Peyer's patch (tissue), 4 donors: Measurements from ENCODE around the gene PHKG1. TPM values are rescaled to one million over a fixed set of nuclear protein-coding genes. Genes with fewer than 3 reads are reported as not detected.
"Not testable (repeated sequence)": the region's sequence is repeated elsewhere in the genome, so short reads cannot be mapped to it uniquely, and the experiment has no call there.

ENCODE experiments used
- DNase-seq, 3 donors: peaks; one replicate each; pipeline ENCODE4 v3.0.0-alpha.2; 2017 to 2019
- H3K27ac ChIP-seq, 4 donors: fragments of 200-600 bp; sonication (generic); one replicate each; pipeline ENCODE4 v1.5.1; 2016 to 2019
- H3K27me3 ChIP-seq, 2 donors: fragments of 200-600 bp; sonication (generic); one replicate each; pipeline ENCODE4 v1.5.1; 2019
- H3K36me3 ChIP-seq, 3 donors: fragments of 200-600 bp; sonication (generic); one replicate each; pipeline ENCODE4 v1.5.1; 2016 to 2019
- H3K4me1 ChIP-seq, 4 donors: fragments of 200-600 bp; sonication (generic); one replicate each; pipeline ENCODE4 v1.5.1; 2016 to 2019
- H3K4me3 ChIP-seq, 4 donors: fragments of 200-600 bp; sonication (generic); 1 replicate in 3 of 4; 2 replicates in 1 of 4; pipeline ENCODE4 v1.5.1; 2016 to 2019; ENCODE audit warnings: mild to moderate bottlenecking in 1 of 4
- H3K9me3 ChIP-seq, 4 donors: fragments of 200-600 bp; sonication (generic); one replicate each; pipeline ENCODE4 v1.5.1; 2016 to 2019; ENCODE audit warnings: mild to moderate bottlenecking in 1 of 4
- POLR2A ChIP-seq, 2 donors: fragments of 450-650 bp; IDR thresholded peaks; one replicate each; pipeline ENCODE4 v1.5.1; 2017; ENCODE audit warnings: antibody characterized with exemption in 2 of 2, mild to moderate bottlenecking in 2 of 2, moderate library complexity in 2 of 2
- total RNA-seq, 4 donors: library from RNA; depleted of rRNA; stranded (reverse); fragments of >200 nt; gene quantifications; one replicate each; pipeline ENCODE4 v1.1.0, GENCODE V29; 2016
- TF ChIP-seq, protein P1 (sequence below), 6 experiments: fragments of 450-650 bp in 4 of 6; fragments of 200-600 bp in 2 of 6; sonication (generic) in 1 of 6; IDR thresholded peaks; one replicate each; pipeline ENCODE4 v1.5.1; 2017 to 2019; ENCODE audit warnings: antibody characterized with exemption in 6 of 6, mild to moderate bottlenecking in 3 of 6, moderate library complexity in 1 of 6

PHKG1 gene
- total RNA-seq, 4 donors from 2014 or later, result 1.1 to 8.3 (median 4.0) TPM

GRCh38 chr7:56053993-56054392 is 38.8 kb downstream of the PHKG1 start:
- no peaks in the 10 kb centered on the region for H3K27me3 ChIP-seq
- no peak for TF ChIP-seq POLR2A (IDR thresholded peaks at IDR 0.05)
- DNase-seq, result no peak
- H3K9me3 ChIP-seq, result no peaks in the 10 kb centered on the region
- peaks cover 0 to 58% (median 0%) of the 10 kb centered on the region in 3 donors for H3K36me3 ChIP-seq
- H3K4me1 ChIP-seq, result peaks cover 0 to 29% (median 3%) of the 10 kb centered on the region in 4 donors
- no peak overlapping the region for H3K27ac ChIP-seq
- no peak overlapping the region for H3K4me3 ChIP-seq

DNA sequence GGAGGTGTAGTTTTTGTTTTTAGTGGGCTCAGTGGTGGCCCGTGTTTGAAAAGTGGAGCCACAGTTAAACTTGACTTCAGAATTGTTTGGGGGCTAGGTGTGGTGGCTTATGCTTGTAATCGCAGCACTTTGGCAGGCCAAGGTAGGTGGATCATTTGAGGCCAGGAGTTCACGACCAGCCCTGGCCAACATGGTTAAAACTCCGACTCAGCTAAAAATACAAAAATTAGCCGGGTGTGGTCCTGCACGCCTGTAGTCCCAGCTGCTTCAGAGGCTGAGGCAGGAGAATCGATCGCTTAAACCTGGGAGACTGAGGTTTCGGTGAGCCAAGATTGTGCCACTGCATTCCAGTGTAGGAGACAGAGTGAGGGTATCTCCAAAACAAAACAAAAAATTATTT is 39.4 kb downstream of the PHKG1 start:
- Histone ChIP-seq H3K27ac (no peak overlapping the region), H3K27me3 (no peaks in the 10 kb centered on the region), H3K4me3 (no peak overlapping the region), H3K4me1 (peaks cover 0 to 29% (median 3%) of the 10 kb centered on the region in 4 donors), H3K36me3 (peaks cover 0 to 52% (median 0%) of the 10 kb centered on the region in 3 donors), H3K9me3 (no peaks in the 10 kb centered on the region)
- TF ChIP-seq, protein P1, sequence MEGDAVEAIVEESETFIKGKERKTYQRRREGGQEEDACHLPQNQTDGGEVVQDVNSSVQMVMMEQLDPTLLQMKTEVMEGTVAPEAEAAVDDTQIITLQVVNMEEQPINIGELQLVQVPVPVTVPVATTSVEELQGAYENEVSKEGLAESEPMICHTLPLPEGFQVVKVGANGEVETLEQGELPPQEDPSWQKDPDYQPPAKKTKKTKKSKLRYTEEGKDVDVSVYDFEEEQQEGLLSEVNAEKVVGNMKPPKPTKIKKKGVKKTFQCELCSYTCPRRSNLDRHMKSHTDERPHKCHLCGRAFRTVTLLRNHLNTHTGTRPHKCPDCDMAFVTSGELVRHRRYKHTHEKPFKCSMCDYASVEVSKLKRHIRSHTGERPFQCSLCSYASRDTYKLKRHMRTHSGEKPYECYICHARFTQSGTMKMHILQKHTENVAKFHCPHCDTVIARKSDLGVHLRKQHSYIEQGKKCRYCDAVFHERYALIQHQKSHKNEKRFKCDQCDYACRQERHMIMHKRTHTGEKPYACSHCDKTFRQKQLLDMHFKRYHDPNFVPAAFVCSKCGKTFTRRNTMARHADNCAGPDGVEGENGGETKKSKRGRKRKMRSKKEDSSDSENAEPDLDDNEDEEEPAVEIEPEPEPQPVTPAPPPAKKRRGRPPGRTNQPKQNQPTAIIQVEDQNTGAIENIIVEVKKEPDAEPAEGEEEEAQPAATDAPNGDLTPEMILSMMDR (IDR thresholded peaks at IDR 0.05), result no peak
- no peak for TF ChIP-seq POLR2A (IDR thresholded peaks at IDR 0.05)
- DNase-seq, result no peak

DNA sequence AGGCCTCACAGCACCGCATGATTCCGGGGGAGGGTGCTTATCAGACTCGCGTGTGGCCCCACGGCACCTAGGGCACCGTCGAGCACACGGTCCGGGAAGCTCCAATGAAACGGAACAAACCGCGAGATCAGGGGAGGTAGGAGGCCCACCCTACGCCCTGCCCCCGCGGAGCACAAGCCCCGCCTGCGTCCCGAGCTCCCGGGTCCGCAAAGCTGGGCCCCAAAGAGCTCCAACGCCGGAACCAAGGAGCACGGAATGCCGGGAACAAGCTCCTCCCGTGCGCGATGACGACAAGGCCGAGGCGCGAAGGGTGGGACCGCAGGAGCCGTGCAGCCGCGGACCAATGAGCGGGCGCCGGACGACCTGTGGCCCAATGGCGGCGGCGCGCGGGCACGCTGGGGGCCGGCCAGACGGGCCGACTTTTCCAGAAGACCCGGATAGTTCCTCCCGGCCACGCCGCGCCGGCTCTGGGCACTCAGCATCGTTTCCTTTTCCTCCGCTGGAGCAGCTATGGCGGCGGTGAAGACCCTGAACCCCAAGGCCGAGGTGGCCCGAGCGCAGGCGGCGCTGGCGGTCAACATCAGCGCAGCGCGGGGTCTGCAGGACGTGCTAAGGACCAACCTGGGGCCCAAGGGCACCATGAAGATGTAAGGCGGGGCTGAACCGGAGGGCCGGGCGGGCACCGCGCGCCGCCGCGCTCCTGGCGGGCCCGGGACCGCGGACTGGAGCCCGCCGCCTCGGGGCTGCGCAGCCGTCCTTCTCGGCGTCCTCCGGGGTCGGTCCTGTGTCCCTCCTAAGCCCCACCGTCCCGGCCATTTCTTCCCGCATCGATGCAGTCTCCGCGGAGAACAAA is 41.2 kb downstream of the PHKG1 start, which contains the start of the genes CCT6A and PSPH:
Gene CCT6A (plus strand): TSS at position 427 of the 853 bp plus-strand sequence. CDS start 84 bp downstream, at position 511.
Gene PSPH (minus strand): TSS at position 106 of the 853 bp plus-strand sequence. CDS start 30,232 bp downstream, outside the sequence.
- Histone ChIP-seq H3K4me1 (peaks cover 0 to 38% (median 3%) of the 10 kb centered on the region in 4 donors), H3K27me3 (no peaks in the 10 kb centered on the region), H3K9me3 (no peaks in the 10 kb centered on the region), H3K36me3 (peaks cover 0 to 34% (median 0%) of the 10 kb centered on the region in 3 donors), H3K27ac (peak within 1 kb of the TSS; percentile 84 to 90 (median 89)), H3K4me3 (peak within 1 kb of the TSS; percentile 78 to 92 (median 83))
- TF ChIP-seq POLR2A (IDR thresholded peaks at IDR 0.05), result peak; percentile 74 to 91
- TF ChIP-seq, protein P1 (IDR thresholded peaks at IDR 0.05), result no peak
- DNase-seq, result peak; percentile 95 to 98 (median 98)

- H3K4me1 ChIP-seq, result peaks cover 0 to 41% (median 3%) of the 10 kb centered on the region in 4 donors
- no peaks in the 10 kb centered on the region for H3K9me3 ChIP-seq
Observed at GRCh38 chr7:56051053-56051338, 41.8 kb downstream of the PHKG1 start.

GRCh38 chr7:56048763-56049162 is 44.0 kb downstream of the PHKG1 start:
- not testable (repeated sequence) for H3K27ac ChIP-seq, H3K4me3 ChIP-seq, H3K9me3 ChIP-seq, H3K36me3 ChIP-seq, DNase-seq, H3K27me3 ChIP-seq
- peaks cover 0 to 39% (median 3%) of the 10 kb centered on the region in 4 donors for H3K4me1 ChIP-seq

More at GRCh38 chr7:56051053-56051338, 41.8 kb downstream of the PHKG1 start:
- H3K4me3 ChIP-seq, result peak overlapping the region; percentile 78 to 92 (median 83)
- H3K36me3 ChIP-seq, result peaks cover 0 to 28% (median 0%) of the 10 kb centered on the region in 3 donors
- H3K27me3 ChIP-seq, result no peaks in the 10 kb centered on the region
- peak overlapping the region; percentile 84 to 90 (median 89) for H3K27ac ChIP-seq
- no peak for TF ChIP-seq POLR2A (IDR thresholded peaks at IDR 0.05)
- TF ChIP-seq, protein P1 (IDR thresholded peaks at IDR 0.05), result no peak
- no peak for DNase-seq

GRCh38 chr7:56048245-56048644 is 44.5 kb downstream of the PHKG1 start:
- TF ChIP-seq, protein P1 (IDR thresholded peaks at IDR 0.05), result no peak
- TF ChIP-seq POLR2A (IDR thresholded peaks at IDR 0.05), result no peak
- no peak for DNase-seq
- H3K9me3 ChIP-seq, result no peaks in the 10 kb centered on the region
- peaks cover 0 to 34% (median 3%) of the 10 kb centered on the region in 4 donors for H3K4me1 ChIP-seq
- H3K27me3 ChIP-seq, result no peaks in the 10 kb centered on the region
- peak overlapping the region in 1 of 4 donors; percentile 57 for H3K27ac ChIP-seq
- H3K36me3 ChIP-seq, result peaks cover 0 to 3% (median 0%) of the 10 kb centered on the region in 3 donors
- no peak overlapping the region for H3K4me3 ChIP-seq

- H3K27me3 ChIP-seq, H3K36me3 ChIP-seq, H3K4me3 ChIP-seq, H3K9me3 ChIP-seq, DNase-seq: not testable (repeated sequence)
- Histone ChIP-seq H3K27ac (peak overlapping the region in 2 of 4 donors; percentile 26 to 57), H3K4me1 (peaks cover 0 to 27% (median 3%) of the 10 kb centered on the region in 4 donors)
Observed at GRCh38 chr7:56047446-56048116, 45.2 kb downstream of the PHKG1 start.
